HepG2 (cell line): Measurements from ENCODE around the gene PIM1. TPM values are rescaled to one million over a fixed set of nuclear protein-coding genes. Genes with fewer than 3 reads are reported as not detected.

ENCODE experiments used
- ATF7 ChIP-seq, 2 experiments: fragments of 450-650 bp in 1 of 2; sonication (generic) in 1 of 2; formaldehyde crosslinking in 1 of 2; IDR thresholded peaks; 2 replicates each; pipeline versions ENCODE4 v1.4.0 to v1.6.1; 2016 to 2020; ENCODE audit warnings: antibody characterized with exemption in 1 of 2, mild to moderate bottlenecking in 1 of 2, missing genetic modification reagents in 1 of 2
- BRD4 ChIP-seq: sonication (generic); formaldehyde crosslinking; IDR thresholded peaks from 2 replicates; pipeline ENCODE4 v1.4.0; 2020; ENCODE audit warnings: missing genetic modification reagents
- CBX1 ChIP-seq: IDR thresholded peaks from one replicate; pipeline ENCODE4 v1.6.1; 2016; ENCODE audit warnings: antibody characterized with exemption, low read depth
- FIP1L1 ChIP-seq: fragments of 200-400 bp; formaldehyde crosslinking; IDR thresholded peaks from 2 replicates; pipeline ENCODE4 v1.6.1; 2018; ENCODE audit warnings: low read depth, mild to moderate bottlenecking, low read length, moderate library complexity, borderline replicate concordance; ENCODE audit not compliant: insufficient read depth
- FLYWCH1 ChIP-seq: sonication (generic); formaldehyde crosslinking; IDR thresholded peaks from 2 replicates; pipeline ENCODE4 v1.8.1; 2023; ENCODE audit warnings: mild to moderate bottlenecking, missing genetic modification reagents
- FOXK1 ChIP-seq: sonication (generic); formaldehyde crosslinking; IDR thresholded peaks from 2 replicates; pipeline ENCODE4 v1.4.0; 2020; ENCODE audit warnings: low read depth, missing genetic modification reagents, borderline replicate concordance
- HDAC2 ChIP-seq: sonication (generic); formaldehyde crosslinking; IDR thresholded peaks from 2 replicates; pipeline ENCODE4 v1.4.0; 2020; ENCODE audit warnings: missing genetic modification reagents
- ISL2 ChIP-seq: sonication (generic); formaldehyde crosslinking; IDR thresholded peaks from 2 replicates; pipeline ENCODE4 v1.5.0; 2020; ENCODE audit warnings: missing genetic modification reagents
- KDM5B ChIP-seq: sonication (generic); formaldehyde crosslinking; IDR thresholded peaks from 2 replicates; pipeline ENCODE4 v1.4.0; 2020; ENCODE audit warnings: missing genetic modification reagents, mild to moderate bottlenecking, borderline replicate concordance
- NR1H2 ChIP-seq: sonication (generic); formaldehyde crosslinking; IDR thresholded peaks from 2 replicates; pipeline ENCODE4 v1.8.1; 2022; ENCODE audit warnings: low read depth, missing genetic modification reagents, borderline replicate concordance
- RXRA ChIP-seq: sonication (generic); formaldehyde crosslinking; IDR thresholded peaks from 2 replicates; pipeline ENCODE4 v1.5.1; 2020; ENCODE audit warnings: missing genetic modification reagents
- SNAI1 ChIP-seq: sonication (generic); formaldehyde crosslinking; IDR thresholded peaks from 2 replicates; pipeline ENCODE4 v1.5.0; 2020; ENCODE audit warnings: mild to moderate bottlenecking, missing genetic modification reagents, borderline replicate concordance
- THAP7 ChIP-seq: sonication (generic); formaldehyde crosslinking; IDR thresholded peaks from 2 replicates; pipeline ENCODE4 v1.8.1; 2023; ENCODE audit warnings: mild to moderate bottlenecking, missing genetic modification reagents
- ZFY ChIP-seq: sonication (generic); formaldehyde crosslinking; IDR thresholded peaks from 2 replicates; pipeline ENCODE4 v1.4.0; 2020; ENCODE audit warnings: missing genetic modification reagents
- ZNF124 ChIP-seq: sonication (generic); formaldehyde crosslinking; IDR thresholded peaks from 2 replicates; pipeline ENCODE4 v1.4.0; 2020; ENCODE audit warnings: missing genetic modification reagents
- ZNF282 ChIP-seq: fragments of 450-650 bp; IDR thresholded peaks from 2 replicates; pipeline ENCODE4 v1.6.1; 2018; ENCODE audit not compliant: partially characterized antibody
- ZNF337 ChIP-seq: sonication (generic); formaldehyde crosslinking; IDR thresholded peaks from 2 replicates; pipeline ENCODE4 v1.5.1; 2020; ENCODE audit warnings: missing genetic modification reagents, low read depth, mild to moderate bottlenecking, borderline replicate concordance
- ZNF75D ChIP-seq: sonication (generic); formaldehyde crosslinking; IDR thresholded peaks from 2 replicates; pipeline ENCODE4 v1.8.1; 2023; ENCODE audit warnings: missing genetic modification reagents, mild to moderate bottlenecking, borderline replicate concordance
- ZNF776 ChIP-seq: sonication (generic); formaldehyde crosslinking; IDR thresholded peaks from 2 replicates; pipeline ENCODE4 v1.4.0; 2020; ENCODE audit warnings: mild to moderate bottlenecking, missing genetic modification reagents
- ZNF83 ChIP-seq: sonication (generic); formaldehyde crosslinking; IDR thresholded peaks from 2 replicates; pipeline ENCODE4 v1.4.0; 2020; ENCODE audit warnings: missing genetic modification reagents, mild to moderate bottlenecking, borderline replicate concordance
- ZNF891 ChIP-seq: sonication (generic); formaldehyde crosslinking; IDR thresholded peaks from 2 replicates; pipeline ENCODE4 v1.5.0; 2020; ENCODE audit warnings: mild to moderate bottlenecking, missing genetic modification reagents
- ZSCAN21 ChIP-seq: sonication (generic); formaldehyde crosslinking; IDR thresholded peaks from 2 replicates; pipeline ENCODE4 v1.8.0; 2022; ENCODE audit warnings: mild to moderate bottlenecking, missing genetic modification reagents, moderate library complexity, borderline replicate concordance
- polyA plus RNA-seq, 8 experiments: library from polyadenylated mRNA; depleted of rRNA in 3 of 8; stranded (reverse) in 7 of 8; unstranded in 1 of 8; fragments of >200 nt; fragmentation: Illumina TruSeq in 4 of 8; extraction: Trizol in 4 of 8; gene quantifications; 2 replicates each; pipeline versions ENCODE4 v1.2.1 to v1.2.3, GENCODE V29; 2011 to 2016; ENCODE audit warnings: low read depth in 4 of 8, missing spikeins in 1 of 8, mixed read lengths in 1 of 8; ENCODE audit not compliant: insufficient read depth in 1 of 8
- total RNA-seq, 5 experiments: library from RNA; depleted of rRNA; stranded (reverse); fragments of >200 nt; fragmentation: Illumina TruSeq; extraction: Trizol; gene quantifications; 2 replicates each; pipeline ENCODE4 v1.2.3, GENCODE V29; 2016; ENCODE audit warnings: low read depth in 1 of 5
- TF ChIP-seq, protein P1 (sequence below): sonication (generic); formaldehyde crosslinking; IDR thresholded peaks from 2 replicates; pipeline ENCODE4 v1.5.0; 2020; ENCODE audit warnings: mild to moderate bottlenecking, missing genetic modification reagents
- TF ChIP-seq, protein P2 (sequence below): sonication (generic); formaldehyde crosslinking; IDR thresholded peaks from 2 replicates; pipeline ENCODE4 v1.9.0; 2021; ENCODE audit warnings: missing genetic modification reagents, mild to moderate bottlenecking, borderline replicate concordance

The PIM1 gene
- total and polyA plus RNA-seq, 2 of the 13 experiments (the other 11 are each of a cell fraction or from before 2014, with no cell fraction given) = 29.4 to 117 TPM

- TF ChIP-seq BRD4 (CRISPR knock-in tag) (peak; percentile 47; the same call in 1 of the 2 replicates), THAP7 (CRISPR knock-in tag) (no peak), RXRA (CRISPR knock-in tag) (0 out of 2 replicates have a peak, but pooled peaks have one; percentile 25), SNAI1 (CRISPR knock-in tag) (peak; percentile 13; the same call in 1 of the 2 replicates), ZFY (peak; percentile 65), ZNF83 (CRISPR knock-in tag) (no peak), ZNF891 (CRISPR knock-in tag) (no peak; the same call in 1 of the 2 replicates), ATF7 (IDR thresholded peaks at IDR 0.05) (no peak), ATF7 (CRISPR knock-in tag; IDR thresholded peaks at IDR 0.05) (no peak), ZNF776 (CRISPR knock-in tag) (no peak), FIP1L1 (no peak; the same call in 1 of the 2 replicates), HDAC2 (CRISPR knock-in tag) (no peak; the same call in 1 of the 2 replicates), KDM5B (CRISPR knock-in tag) (0 out of 2 replicates have a peak, but pooled peaks have one; percentile 47), ZNF282 (no peak), NR1H2 (CRISPR knock-in tag) (peak; percentile 50), ZNF75D (CRISPR knock-in tag) (no peak), ZNF337 (CRISPR knock-in tag) (no peak; the same call in 1 of the 2 replicates), ZNF124 (CRISPR knock-in tag) (no peak), FLYWCH1 (CRISPR knock-in tag) (no peak), ZSCAN21 (CRISPR knock-in tag) (peak; percentile 64; the same call in 1 of the 2 replicates), ISL2 (no peak), CBX1 (no peak), FOXK1 (CRISPR knock-in tag) (0 out of 2 replicates have a peak, but pooled peaks have one; percentile 6)
- TF ChIP-seq, protein P1, sequence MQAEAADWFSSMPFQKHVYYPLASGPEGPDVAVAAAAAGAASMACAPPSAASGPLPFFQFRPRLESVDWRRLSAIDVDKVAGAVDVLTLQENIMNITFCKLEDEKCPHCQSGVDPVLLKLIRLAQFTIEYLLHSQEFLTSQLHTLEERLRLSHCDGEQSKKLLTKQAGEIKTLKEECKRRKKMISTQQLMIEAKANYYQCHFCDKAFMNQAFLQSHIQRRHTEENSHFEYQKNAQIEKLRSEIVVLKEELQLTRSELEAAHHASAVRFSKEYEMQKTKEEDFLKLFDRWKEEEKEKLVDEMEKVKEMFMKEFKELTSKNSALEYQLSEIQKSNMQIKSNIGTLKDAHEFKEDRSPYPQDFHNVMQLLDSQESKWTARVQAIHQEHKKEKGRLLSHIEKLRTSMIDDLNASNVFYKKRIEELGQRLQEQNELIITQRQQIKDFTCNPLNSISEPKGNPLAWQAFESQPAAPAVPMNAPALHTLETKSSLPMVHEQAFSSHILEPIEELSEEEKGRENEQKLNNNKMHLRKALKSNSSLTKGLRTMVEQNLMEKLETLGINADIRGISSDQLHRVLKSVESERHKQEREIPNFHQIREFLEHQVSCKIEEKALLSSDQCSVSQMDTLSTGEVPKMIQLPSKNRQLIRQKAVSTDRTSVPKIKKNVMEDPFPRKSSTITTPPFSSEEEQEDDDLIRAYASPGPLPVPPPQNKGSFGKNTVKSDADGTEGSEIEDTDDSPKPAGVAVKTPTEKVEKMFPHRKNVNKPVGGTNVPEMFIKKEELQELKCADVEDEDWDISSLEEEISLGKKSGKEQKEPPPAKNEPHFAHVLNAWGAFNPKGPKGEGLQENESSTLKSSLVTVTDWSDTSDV (CRISPR knock-in tag) = no peak; the same call in 1 of the 2 replicates
- TF ChIP-seq, protein P2, sequence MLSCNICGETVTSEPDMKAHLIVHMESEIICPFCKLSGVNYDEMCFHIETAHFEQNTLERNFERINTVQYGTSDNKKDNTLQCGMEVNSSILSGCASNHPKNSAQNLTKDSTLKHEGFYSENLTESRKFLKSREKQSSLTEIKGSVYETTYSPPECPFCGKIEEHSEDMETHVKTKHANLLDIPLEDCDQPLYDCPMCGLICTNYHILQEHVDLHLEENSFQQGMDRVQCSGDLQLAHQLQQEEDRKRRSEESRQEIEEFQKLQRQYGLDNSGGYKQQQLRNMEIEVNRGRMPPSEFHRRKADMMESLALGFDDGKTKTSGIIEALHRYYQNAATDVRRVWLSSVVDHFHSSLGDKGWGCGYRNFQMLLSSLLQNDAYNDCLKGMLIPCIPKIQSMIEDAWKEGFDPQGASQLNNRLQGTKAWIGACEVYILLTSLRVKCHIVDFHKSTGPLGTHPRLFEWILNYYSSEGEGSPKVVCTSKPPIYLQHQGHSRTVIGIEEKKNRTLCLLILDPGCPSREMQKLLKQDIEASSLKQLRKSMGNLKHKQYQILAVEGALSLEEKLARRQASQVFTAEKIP = no peak
Measured at GRCh38 chr6:37170273-37171200, 585 bp downstream of the PIM1 start (continued).
